NCI-H526 (cell line): ENCODE measurements around the gene PRDM13.
"Not testable (repeated sequence)": the region's sequence is repeated elsewhere in the genome, so short reads cannot be mapped to it uniquely, and the experiment has no call there.

Experiments
- DNase-seq, 2 experiments: peaks; one replicate each; lab custom pipeline; 2025; lab: John Stamatoyannopoulos, UW

PRDM13 gene

GRCh38 chr6:99629293-99629692 is 22.7 kb downstream of the PRDM13 start:
- DNase-seq: no peak

DNA sequence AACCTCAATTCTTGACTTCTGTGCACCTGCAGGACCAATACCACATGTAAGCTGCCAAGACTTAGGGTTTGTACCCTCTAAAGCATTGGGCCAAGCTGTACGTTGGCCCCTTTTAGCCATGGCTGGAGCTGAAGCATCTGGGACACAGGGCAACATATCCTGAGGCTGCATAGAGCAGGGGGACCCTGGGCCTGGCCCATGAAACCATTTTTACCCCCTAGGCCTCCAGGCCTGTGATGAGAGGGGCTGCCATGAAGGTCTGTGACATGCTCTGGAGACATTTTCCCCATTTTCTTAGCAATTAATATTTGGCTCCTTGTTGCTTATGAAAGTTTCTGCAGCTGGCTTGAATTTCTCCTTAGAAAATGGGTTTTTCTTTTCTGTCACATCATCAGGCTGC is 31.0 kb downstream of the PRDM13 start:
- DNase-seq: no peak

DNA sequence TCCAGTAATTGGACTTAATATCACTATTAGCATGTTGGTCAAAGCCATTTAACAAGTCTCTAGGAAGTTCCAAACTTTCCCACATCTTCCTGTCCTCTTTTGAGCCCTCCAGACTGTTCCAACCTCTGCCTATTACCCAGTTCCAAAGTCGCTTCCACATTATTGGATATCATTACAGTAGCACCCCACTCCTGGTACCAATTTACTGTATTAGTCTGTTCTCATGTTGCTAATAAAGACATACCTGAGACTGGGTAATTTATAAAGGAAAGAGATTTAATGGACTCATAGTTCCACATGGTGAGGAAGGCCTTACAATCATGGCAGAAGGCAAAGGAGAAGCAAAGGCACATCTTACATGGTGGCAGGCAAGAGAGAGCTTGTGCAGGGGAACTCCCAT is 31.7 kb downstream of the PRDM13 start:
- not testable (repeated sequence) for DNase-seq

- DNase-seq: no peak
These were observed 34.6 kb downstream of the PRDM13 start for GRCh38 chr6:99641270-99641669.

- no peak for DNase-seq
These were observed 39.4 kb downstream of the PRDM13 start for GRCh38 chr6:99645986-99646385.

DNA sequence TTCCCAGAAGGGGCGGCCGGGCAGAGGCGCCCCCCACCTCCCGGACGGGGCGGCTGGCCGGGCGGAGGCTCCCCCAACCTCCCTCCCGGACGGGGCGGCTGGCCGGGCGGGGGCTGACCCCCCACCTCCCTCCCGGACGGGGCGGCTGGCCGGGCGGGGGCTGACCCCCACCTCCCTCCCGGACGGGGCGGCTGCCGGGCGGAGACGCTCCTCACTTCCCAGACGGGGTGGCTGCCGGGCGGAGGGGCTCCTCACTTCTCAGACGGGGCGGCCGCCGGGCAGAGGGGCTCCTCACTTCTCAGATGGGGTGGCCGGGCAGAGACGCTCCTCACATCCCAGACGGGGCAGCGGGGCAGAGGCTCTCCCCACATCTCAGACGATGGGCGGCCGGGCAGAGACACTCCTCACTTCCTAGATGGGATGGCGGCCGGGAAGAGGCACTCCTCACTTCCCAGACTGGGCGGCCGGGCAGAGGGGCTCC is 43.5 kb downstream of the PRDM13 start:
- DNase-seq: not testable (repeated sequence)

- peak in 1 of 2 experiments; percentile 6 for DNase-seq
These were observed 53.6 kb downstream of the PRDM13 start for GRCh38 chr6:99660206-99660605.

GRCh38 chr6:99661870-99662269 is 55.2 kb downstream of the PRDM13 start:
- no peak for DNase-seq

DNA sequence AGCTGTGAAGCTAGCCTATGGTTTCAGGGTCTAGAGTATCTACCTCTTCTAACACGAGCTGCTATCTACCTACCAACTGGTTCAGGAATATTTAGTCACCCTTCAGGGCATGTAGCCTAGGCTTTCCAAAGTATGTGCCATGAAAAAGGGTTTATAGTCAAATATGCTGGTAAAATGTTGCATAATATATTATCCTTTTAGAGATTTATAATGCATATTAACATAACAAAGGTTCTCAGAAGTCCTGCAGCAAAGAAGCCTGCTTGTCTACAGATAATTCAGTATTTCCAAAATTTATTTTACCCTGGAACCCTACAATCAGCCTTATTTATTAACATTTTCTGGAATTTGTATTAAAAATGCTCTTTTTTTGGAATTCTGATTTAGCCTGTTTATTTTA is 56.0 kb downstream of the PRDM13 start:
- DNase-seq: no peak
